Tibial nerve (tissue), 3 donors: Measurements from ENCODE around the gene MGAT2.

ENCODE experiments used
- POLR2A ChIP-seq, 2 donors: fragments of 450-650 bp; IDR thresholded peaks; one replicate each; pipeline ENCODE4 v1.6.1; 2017; ENCODE audit warnings: antibody characterized with exemption in 2 of 2, mild to moderate bottlenecking in 2 of 2, moderate library complexity in 2 of 2
- TF ChIP-seq, protein P1 (sequence below), 5 experiments: fragments of 200-600 bp in 3 of 5; fragments of 450-650 bp in 2 of 5; sonication (generic) in 3 of 5; IDR thresholded peaks; one replicate each; pipeline ENCODE4 v1.5.1; 2016 to 2019; ENCODE audit warnings: antibody characterized with exemption in 5 of 5, mild to moderate bottlenecking in 3 of 5, moderate library complexity in 2 of 5

DNA sequence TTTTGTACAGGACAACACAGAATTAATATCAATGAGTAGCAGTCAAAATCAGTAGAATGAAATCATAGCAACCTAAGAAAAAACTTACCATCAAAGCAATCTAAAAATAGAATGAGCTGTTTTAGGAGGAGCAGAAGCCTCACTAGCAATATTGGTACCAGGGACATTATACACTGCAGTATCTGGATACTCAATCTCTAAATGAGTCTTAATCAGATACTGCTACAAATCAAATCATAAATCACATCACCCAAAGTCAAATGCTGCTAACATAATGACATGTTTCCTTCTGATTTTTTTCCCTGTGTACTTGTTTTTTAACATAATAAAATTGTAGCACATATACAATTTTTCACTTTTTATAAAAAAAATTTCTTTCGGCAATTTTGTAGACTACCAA lies 42.5 kb upstream of the MGAT2 start:
- TF ChIP-seq, protein P1, sequence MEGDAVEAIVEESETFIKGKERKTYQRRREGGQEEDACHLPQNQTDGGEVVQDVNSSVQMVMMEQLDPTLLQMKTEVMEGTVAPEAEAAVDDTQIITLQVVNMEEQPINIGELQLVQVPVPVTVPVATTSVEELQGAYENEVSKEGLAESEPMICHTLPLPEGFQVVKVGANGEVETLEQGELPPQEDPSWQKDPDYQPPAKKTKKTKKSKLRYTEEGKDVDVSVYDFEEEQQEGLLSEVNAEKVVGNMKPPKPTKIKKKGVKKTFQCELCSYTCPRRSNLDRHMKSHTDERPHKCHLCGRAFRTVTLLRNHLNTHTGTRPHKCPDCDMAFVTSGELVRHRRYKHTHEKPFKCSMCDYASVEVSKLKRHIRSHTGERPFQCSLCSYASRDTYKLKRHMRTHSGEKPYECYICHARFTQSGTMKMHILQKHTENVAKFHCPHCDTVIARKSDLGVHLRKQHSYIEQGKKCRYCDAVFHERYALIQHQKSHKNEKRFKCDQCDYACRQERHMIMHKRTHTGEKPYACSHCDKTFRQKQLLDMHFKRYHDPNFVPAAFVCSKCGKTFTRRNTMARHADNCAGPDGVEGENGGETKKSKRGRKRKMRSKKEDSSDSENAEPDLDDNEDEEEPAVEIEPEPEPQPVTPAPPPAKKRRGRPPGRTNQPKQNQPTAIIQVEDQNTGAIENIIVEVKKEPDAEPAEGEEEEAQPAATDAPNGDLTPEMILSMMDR (IDR thresholded peaks at IDR 0.05) = no peak
- TF ChIP-seq POLR2A (IDR thresholded peaks at IDR 0.05) = no peak
